ENCODE results near the gene ZFP69.
A peak's percentile ranks its signal among the peaks of the same experiment; 100 is the strongest.
"Not testable (repeated sequence)": the region's sequence is repeated elsewhere in the genome, so short reads cannot be mapped to it uniquely, and the experiment has no call there.

Gene ZFP69

DNA sequence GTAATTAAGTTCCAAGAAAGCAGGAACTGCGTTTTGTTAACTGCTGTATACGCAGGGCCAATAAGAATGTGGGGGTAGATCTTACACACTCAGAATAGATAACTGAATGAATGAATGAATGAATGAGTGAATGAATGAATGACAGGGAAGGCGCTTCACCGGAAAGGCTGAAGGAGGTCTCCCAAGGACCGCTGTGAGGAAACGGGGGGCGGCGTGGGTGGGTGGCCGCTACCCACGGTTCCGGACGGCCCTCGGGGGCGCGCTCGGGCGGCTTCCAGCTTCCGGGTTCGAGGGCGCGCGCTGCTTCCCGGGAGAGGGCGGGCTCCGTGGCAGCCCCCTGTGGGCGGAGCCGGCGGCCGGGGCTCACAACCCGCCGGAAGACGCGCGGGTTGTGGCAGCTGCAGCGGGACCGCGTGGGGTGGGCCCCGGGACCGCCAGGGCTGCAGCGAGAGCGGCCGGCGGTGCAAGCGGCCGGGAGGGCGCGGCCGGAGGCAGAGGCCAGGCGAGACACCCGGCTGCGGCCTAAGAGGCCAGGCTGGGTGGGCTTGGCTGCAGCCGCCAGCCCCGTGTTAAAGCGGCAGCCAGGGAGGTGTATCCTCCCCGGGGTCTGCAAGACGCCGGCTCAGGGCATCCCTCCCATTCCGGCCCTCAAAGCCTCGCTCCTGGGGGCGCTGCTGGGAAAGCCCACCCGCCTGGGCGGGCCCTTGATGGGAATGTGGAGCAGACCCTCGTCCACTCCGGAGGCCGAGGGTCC is at the start of gene ZFP69:
ZFP69 (plus strand) TSS at position 367 of the 754 bp plus-strand sequence. CDS start 2,072 bp downstream, outside the sequence.
- DNase-seq (ENCODE audit: low read depth in 2 of 2): peak; percentile 45 to 58

DNA sequence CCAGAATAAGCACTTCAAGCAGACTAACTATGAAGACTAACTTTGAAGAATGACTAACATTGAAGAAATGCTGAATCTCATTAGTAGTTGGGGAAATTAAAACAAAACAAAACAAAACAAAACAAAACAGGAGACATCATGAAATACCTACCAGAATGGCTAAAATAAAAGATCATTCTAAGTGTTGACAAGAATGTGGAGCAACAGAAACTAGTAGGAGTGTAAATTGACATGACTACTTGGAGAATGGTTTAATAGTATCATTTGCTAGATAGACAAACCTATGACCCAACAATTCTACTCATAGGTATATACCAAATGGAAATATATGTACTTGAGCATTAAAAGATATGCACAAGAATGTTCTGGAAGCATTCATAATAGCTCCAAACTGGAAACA is 45.7 kb upstream of the ZFP69 start:
- no peak for DNase-seq (ENCODE audit: low read depth in 2 of 2)

DNA sequence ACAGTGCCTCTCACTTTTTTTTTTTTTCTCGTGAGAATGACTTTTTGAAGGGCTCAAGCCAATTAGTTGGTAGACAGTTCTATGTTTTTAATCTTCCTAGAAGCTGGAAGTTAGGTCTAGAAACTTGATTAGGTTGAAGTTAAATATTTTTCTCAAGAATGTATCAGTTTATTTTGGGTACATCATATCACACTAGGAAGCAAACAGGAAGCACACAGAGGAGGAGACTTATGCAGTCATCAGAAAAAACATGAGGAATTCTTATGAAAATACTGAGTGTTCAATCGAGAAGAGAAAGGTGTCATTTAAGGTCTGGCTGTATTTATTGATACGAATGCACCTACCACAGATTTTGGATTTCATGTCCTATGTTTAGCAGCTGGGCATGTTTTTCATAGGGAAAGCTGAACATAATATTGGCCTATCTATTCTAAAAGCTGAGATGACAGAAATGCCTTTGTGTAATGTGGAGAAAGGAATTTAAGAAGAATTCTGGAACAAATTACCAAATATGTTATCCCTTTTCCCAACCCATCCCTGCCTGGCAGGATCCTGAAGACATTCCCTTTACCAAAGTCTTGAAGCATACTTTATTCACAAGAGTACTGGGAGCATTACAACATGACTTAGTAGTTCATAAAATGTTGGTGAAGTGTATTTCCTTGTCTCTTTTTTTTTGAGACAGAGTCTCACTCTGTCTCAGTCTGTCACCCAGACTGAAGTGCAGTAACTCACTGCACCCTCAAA is 44.3 kb upstream of the ZFP69 start:
- no peak for DNase-seq (ENCODE audit: low read depth in 2 of 2)

DNA sequence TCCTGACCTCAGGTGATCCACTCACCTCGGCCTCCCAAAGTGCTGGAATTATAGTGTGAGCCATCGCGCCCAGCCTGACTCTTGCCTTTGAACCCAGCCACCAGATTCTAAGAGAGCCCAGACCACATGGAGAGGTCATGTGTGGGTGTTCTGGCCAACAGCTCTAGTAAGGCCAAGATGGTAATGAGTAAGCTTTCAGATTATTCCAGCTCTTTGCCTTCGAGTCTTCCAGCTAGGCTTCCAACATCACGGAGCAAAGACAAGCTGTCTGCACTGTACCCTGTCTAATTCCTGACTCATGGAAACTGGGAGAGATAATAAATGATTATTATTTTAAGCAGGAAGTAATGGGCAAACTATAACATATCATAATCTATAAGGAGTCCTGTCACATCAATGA is 41.6 kb upstream of the ZFP69 start:
- DNase-seq (ENCODE audit: low read depth in 2 of 2): no peak

DNA sequence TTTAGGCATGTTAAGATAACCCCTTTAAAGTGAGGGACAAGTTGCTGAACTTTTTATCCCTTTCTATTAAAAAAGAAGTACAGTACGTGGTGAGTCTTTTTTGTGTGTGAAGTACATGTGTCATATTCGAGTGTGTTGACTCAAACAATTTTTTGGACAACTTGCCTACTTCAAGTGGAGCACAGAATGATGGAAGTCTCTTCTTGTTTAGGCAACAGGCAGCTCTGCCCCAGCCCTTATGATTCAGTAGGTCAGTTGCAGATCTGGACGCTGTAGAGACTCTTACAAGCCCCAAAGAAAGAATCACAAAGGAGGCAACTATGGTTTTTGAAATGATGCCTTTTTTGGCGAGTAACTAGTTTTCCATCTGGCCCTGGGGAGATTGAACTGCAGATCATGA is 41.2 kb upstream of the ZFP69 start:
- DNase-seq (ENCODE audit: low read depth in 2 of 2): no peak

DNA sequence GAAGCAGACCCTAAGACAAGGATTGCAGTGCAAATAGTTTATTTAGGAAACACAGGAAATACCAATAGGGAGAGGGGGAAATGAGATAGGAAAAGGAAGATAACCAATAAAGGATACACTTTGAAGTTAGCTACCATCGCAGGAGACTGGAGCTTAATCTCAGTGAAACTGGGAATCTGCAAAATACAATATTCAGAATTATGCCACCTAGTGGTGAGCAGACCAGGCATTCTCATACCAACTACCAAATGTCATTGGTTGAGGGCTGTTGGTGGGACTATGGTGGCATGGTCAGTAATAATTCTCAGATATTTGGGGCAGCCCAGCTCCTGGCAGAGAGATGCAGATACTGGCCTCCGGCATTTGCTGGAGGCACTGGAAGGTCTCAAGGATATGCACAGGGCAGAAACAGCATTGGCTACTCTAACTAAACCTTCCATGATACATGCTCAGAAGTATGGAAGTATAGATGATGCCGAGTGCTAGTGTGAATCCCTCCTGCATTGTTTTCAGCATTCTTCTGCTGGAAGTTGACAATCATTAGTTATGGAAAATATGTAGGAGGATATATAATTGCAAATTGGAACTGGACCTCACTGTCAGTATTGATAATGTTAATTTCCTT is 38.6 kb upstream of the ZFP69 start:
- DNase-seq (ENCODE audit: low read depth in 2 of 2): no peak

DNA sequence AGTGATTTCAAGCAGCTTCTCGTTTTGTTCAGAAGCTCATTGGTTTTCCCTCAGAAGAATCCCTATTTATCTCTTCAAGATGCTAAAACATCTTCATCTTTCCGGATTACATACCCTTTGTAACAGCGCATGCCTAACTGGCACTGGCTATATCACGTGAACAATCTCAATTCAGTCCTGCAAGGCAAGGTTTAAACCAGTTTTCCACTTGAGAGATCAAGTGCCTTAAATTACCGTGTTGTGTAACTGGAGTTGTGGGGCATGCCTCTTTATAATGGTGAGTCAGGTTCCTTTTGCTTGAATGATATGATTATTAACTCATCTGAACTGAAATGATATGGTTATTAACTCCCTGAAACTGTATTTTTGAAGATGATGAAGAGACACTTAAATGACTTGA is 37.8 kb upstream of the ZFP69 start:
- no peak for DNase-seq (ENCODE audit: low read depth in 2 of 2)

DNA sequence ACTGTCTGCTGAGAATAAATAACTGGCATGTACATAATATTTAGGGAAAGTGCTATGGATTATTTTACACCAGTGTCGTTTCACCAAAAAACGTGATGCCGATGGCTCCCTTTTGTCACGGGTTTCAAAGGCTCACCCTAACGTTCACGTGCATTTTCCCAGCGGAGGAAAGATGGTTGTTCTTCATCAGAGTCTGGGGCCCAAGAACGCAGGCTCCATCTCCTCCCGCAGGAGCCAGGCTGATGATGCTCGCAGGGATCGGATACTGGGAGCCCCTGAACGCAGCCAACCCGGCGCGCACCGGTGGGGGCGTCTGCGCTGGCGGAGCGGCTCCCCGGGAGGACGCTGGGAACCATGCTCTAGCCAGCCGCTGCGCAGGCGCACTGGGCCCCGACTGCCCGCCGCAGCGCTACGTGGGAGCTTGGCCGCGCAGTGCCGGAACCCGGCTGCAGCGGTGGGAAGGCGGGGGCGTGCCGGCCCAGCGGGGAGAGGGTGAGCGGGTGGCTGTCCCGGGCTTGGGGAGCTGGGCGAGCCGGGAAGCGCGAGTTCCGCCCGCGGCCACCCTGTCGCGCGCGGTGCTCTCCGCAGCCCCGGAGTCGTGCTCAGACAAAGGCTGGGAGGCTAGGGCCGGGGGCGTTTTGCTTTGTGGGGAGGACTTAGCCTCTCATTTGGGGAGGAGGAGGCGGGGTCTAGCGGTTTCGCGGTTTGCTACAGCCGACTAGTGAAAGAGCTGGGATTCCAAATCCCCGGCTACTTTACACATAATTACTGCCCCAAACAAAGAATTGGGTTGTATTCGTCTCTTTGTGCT is 27.2 kb upstream of the ZFP69 start, which contains the start of gene ZFP69B:
ZFP69B (plus strand) TSS at position 793 of the 811 bp plus-strand sequence. CDS start 486 bp downstream, outside the sequence.
- DNase-seq (ENCODE audit: low read depth in 2 of 2): peak; percentile 85 to 89

DNA sequence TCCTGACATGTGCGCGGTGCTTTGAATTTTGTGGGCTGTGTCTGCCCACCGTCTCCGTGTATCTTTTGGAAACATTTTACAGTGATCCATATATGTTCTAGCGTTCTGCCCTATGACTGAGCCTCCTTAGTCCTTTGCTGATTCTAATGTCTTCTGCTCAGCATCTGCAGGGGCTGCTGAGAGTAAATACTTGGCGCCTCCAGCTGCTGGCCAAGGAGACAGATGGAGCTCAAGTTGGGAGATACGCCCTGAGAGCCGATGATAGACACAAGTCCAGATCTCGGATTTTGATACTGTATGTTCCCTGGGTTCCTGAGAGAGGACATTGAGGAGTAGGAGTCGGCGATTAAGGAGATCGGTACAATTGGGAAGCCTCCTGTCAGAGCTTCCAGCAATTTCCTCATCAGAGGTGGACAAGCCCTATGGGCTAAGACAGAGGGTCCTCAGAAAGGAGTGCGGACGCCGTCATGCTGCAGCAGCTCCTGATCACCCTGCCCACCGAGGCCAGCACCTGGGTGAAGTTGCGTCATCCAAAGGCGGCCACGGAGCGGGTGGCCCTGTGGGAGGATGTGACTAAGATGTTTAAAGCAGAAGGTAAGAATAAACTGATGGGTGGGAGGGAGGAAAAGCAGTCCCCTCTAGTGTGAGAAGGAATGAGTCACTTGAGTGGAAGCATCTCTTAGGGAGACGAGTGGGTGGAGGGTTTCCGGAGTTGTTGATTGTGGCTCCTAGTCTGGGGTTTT is 26.4 kb upstream of the ZFP69 start:
- peak; percentile 68 to 73 for DNase-seq (ENCODE audit: low read depth in 2 of 2)

DNA sequence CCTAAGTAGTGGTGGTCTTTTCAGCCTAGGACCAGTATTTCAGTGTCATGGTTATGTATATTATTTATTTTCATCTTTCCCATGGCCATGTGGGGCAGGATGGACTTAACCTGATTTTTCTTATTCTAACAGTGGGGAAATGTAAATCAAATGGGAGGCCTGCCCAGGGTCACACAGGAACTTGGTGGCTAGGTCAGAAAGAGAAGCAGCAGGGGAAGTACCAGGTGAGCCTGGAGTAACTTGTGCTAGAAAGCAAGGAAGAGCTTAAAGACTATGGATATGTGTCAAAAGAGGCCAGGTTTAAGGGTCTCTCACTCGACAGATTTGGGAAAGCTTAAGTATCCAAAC is 25.9 kb upstream of the ZFP69 start:
- no peak for DNase-seq (ENCODE audit: low read depth in 2 of 2)

DNA sequence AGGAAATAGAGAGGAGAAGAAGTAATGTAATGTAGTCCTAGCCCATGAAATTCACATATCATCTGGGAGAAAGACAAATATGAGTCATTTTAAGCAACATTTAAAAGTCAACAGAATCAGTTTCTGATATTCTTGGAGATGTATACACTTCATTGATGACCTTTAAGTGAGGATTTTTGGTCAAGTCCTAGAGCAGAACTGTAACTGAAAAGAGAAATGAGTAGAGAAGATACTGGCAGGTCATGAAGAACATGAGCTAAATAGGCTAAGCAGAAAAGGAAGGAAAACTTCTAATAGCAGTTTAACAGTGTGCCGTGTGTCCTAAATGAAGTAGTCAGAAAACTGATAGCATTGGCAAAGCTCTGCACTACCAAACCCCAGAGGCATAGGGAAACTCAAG is 22.2 kb upstream of the ZFP69 start:
- DNase-seq (ENCODE audit: low read depth in 2 of 2): no peak

DNA sequence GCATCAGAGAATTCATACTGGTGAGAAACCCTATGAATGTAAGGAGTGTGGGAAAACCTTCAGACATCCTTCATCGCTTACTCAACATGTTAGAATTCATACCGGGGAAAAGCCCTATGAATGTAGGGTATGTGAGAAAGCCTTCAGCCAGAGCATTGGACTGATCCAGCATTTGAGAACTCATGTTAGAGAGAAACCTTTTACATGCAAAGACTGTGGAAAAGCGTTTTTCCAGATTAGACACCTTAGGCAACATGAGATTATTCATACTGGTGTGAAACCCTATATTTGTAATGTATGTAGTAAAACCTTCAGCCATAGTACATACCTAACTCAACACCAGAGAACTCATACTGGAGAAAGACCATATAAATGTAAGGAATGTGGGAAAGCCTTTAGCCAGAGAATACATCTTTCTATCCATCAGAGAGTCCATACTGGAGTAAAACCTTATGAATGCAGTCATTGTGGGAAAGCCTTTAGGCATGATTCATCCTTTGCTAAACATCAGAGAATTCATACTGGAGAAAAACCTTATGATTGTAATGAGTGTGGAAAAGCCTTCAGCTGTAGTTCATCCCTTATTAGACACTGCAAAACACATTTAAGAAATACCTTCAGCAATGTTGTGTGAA is 14.0 kb upstream of the ZFP69 start:
- DNase-seq (ENCODE audit: low read depth in 2 of 2): no peak

DNA sequence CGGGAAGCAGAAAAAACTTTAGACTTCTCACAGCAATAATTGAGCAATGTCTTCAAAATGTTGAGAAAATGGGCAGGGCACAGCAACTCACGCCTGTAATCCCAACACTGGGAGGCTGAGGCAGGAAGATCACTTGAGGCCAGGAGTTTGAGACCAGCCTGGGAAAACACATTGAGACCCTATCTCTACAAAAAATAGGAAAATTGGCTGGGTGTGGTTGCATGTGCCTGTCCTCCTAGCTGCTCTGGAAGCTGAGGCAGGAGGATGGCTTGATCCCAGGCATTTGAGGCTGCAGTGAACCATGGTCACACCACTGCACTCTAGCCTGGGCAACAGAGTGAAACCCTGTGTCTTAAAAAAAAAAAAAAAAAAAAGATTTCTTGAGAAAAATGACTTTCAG is 7.8 kb upstream of the ZFP69 start:
- no peak for DNase-seq (ENCODE audit: low read depth in 2 of 2)

DNA sequence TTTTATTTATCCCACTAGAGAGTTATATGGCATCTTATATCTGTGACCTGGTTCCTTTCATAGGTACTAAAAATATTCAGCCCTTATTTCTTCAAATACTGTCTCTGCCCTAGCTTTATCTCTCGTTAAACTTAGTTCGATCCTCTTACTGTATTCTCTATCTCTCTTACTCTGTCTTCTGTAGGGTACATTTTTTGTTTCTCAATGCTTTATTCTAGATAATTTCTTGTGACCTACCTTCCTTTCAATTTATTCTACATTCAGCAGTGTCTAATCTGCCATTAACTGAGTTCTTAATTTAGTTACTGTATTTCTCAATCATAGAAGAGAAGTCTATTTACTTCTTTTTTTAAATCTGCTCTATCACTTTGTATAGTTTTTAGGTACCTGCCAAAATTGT is 1.8 kb upstream of the ZFP69 start:
- DNase-seq (ENCODE audit: low read depth in 2 of 2): no peak

DNA sequence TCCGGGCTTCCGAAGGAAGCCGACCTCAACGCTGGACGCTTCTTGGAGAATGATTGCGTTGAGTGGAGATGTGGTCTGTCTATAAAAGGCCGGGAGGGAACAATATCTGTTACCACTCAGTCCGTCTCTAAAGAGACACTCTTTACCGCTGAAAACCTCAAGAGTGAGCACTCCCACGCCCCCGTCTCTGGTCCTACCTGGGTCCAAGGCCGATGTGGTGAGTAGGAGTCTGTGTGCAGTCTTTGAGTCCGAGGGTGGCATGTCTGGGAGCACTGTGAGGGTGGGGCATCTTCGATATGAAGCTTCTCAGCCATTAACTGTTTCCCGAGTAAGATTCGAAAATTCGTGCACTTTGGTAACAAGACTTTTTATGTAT is 576 bp downstream of the ZFP69 start:
- no peak for DNase-seq (ENCODE audit: low read depth in 2 of 2)

DNA sequence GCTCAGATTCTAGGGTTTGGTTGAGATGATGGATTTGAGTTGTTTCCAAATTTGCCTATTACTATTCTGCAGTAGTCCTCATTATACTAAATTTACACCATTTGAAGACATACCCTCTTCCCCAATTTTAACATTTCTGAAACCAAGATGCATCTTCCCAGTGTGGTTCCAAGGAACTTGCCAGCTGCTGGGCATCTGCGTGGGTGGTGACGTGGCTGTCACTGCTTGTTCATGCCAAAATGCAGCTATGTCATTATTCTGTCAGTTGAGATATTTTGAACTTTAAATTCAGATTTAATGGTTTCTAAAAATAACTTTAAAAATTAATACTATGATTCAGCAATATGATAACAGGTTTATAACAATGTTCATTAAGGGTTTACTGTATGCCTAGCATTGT is 1.2 kb downstream of the ZFP69 start:
- DNase-seq (ENCODE audit: low read depth in 2 of 2): no peak

DNA sequence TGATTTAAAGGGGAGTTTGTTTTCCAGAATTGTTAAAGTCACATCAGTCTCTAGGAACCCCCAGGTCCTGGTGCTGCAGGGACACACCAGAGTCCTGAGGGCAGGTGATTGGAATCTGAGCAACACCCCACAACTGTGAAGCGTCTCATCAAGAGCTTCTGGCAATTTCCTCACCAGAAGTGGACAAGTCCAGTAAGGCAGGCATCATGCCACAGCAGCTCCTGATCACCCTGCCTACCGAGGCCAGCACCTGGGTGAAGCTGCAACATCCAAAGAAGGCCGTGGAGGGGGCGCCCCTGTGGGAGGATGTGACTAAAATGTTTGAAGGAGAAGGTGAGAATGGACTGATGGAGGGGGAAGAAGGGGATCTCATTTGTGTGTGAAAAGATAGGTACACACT is 2.1 kb downstream of the ZFP69 start:
- no peak for DNase-seq (ENCODE audit: low read depth in 2 of 2)

DNA sequence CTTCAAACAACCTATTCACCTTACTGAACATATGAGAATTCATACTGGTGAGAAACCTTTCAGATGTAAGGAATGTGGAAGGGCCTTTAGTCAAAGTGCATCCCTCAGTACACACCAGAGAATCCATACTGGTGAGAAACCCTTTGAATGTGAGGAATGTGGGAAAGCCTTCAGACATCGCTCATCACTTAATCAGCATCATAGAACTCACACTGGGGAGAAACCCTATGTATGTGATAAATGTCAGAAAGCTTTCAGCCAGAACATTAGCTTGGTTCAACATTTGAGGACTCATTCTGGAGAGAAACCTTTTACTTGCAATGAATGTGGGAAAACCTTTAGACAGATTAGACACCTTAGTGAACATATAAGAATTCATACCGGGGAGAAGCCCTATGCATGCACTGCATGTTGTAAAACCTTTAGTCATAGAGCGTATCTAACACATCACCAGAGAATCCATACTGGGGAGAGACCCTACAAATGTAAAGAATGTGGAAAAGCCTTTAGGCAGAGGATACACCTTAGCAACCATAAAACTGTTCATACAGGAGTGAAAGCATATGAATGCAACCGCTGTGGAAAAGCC is 18.3 kb downstream of the ZFP69 start:
- DNase-seq (ENCODE audit: low read depth in 2 of 2): no peak

DNA sequence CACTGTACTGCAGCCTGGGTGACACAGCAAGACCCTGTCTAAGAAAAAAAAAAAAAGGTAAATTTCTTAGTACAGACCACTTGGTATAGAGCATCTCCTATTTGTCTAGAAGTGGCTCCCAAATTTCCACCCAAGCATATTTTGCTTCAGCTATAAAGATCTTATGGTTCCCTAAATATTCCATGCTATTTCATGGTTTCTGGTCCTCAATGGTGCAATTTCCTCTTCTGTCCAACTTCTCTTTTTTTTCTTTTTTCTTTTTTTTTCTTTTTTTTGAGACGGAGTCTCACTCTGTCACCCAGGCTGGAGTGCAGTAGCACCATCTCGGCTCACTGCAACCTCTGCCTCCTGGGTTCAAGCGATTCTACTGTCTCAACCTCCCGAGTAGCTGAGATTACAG is 25.6 kb downstream of the ZFP69 start:
- DNase-seq (ENCODE audit: low read depth in 2 of 2): not testable (repeated sequence)

DNA sequence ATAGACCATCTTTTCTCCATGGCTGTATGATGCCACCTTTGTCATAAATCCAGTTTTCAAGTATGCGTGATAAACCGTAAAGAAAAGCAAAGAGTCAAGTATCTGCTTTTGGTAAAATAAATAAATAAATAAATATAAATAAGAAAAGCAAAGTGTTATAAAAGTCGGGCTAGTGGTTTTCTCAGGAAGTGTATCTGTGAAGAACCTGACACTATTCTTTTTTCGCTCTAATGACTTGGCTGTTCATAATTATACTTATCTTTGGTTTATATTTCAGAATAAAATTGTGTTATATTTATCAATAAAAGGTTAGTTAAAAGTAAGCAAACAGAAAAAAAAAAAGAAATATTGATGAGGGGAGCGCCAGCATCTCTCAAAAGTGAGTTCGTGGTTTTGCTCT is 30.9 kb downstream of the ZFP69 start:
- no peak for DNase-seq (ENCODE audit: low read depth in 2 of 2)
